Islet precursor cell (in vitro differentiated cells): Measurements from ENCODE around the gene CCDC85A.
"Not testable (repeated sequence)": the region's sequence is repeated elsewhere in the genome, so short reads cannot be mapped to it uniquely, and the experiment has no call there.

ENCODE experiments used
- DNase-seq: peaks from one replicate; pipeline ENCODE4 v3.0.0-alpha.2; 2018

The CCDC85A gene

DNA sequence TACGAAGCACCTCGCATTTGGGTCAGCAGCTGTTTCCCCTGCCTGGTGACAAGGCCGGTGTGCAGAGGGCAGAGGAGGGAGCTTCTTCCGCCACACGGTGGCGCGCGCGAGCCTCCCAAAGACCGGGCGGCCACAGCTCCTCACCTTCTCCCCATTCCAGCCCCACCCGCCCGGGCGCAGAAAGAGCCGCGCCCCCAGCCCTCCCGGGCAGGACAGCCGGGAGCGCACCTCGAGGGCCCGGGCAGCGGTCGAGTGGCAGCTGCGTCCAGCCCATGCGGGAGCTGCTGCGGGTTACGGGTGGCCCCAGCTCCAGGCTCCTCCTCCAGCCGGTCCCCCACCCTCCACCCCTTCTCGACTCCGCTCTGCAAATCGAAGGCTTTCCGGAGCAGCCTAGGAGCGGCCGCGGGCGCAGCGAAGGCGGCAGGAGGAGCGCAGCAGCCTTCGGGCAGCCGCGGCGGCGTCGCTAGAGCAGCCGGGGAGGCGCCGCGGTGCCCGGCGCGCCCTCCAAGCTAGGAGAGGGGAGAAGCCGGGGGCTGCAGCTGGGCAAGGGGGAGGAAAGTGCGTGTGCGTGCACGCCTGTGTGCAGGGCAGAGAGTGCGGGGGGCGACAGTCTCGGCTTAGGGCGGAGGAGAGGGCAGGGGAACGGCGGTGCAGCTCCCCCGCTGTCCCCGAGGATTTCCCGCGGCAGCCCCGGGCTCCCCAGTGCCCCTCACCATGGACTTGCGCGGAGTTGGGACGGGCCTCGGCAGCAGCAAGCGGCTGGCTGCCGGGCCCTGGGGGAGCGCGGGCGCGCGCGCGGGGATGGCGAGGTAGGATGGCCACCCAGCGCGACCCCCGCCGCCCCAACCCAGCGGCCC is at the start of gene CCDC85A:
Gene CCDC85A, plus strand, starts transcription at position 348 of the 857 bp plus-strand sequence. CDS start 635 bp downstream, outside the sequence.
- DNase-seq = peak; percentile 93

DNA sequence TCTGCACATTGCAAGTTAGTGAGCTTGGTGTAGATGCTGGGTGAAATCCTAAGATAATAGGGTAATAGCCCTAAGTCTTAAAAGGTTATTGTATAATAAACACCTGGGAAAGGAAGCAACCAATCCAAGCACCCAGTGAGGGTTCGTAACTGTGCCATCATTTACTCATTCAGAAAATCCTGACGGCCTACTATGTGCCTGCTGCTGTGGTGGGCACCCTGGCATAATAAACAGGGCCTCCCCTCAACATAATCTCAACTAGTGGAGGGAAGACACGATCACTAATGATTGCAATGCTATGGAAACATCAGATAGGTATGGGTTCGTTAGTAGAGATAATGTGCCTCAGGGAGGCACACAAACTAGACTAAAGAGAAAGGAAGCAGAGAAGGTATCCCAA is 48.9 kb upstream of the CCDC85A start:
- no peak for DNase-seq

DNA sequence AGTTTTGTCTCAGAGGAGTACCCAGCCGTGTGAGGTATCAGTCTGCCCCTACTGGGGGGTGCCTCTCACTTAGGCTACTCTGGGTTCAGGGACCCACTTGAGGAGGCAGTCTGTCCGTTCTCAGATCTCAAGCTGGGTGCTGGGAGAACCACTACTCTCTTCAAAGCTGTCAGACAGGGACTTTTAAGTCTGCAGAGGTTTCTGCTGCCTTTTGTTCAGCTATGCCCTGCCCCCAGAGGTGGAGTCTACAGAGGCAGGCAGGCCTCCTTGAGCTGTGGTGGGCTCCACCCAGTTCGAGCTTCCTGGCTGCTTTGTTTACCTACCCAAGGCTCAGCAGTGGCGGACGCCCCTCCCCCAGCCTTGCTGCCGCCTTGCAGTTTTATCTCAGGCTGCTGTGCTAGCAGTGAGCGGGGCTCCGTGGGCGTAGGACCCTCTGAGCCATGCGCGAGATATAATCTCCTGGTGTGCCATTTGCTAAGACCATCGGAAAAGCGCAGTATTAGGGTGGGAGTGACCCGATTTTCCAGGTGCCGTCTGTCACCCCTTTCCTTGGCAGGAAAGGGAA is 41.2 kb upstream of the CCDC85A start:
- not testable (repeated sequence) for DNase-seq

DNA sequence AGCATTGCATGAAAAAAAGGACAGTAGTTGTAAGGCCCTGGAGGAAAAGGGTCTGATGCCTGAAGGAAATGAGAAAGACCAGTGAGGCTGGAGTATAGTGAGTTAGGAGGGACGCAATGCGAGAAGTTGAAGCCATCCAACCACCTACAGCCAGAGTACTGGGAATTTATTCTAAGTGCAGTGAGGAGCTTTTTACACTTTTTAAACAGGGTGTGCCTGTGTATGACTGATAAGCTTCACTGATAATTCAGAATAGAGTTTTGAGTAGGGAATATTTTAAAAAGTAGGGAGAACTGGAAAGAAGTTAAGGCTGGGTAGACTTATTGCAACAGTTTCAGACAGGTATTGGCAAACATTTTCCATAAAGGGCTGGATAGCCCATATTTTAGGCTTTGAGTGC is 35.9 kb upstream of the CCDC85A start:
- DNase-seq = no peak

DNA sequence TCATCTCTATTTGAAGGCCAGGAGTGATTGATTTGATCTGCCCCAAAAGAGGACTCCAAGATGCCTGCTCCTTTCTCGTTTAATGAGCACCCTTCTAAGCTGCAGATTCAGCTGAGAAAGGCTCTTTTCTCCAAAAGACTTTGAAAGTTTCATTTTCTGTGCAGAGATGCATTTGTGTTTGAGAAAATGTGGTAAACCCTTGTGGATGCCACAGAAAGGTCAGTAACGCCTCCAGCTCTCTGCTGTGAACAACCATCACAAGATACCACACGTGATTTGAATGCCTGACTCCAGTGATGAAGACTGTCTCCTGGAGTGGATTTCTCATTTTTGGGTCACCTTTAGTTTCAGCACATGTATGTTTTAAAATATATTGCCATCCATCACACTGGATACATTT is 35.0 kb upstream of the CCDC85A start:
- no peak for DNase-seq

DNA sequence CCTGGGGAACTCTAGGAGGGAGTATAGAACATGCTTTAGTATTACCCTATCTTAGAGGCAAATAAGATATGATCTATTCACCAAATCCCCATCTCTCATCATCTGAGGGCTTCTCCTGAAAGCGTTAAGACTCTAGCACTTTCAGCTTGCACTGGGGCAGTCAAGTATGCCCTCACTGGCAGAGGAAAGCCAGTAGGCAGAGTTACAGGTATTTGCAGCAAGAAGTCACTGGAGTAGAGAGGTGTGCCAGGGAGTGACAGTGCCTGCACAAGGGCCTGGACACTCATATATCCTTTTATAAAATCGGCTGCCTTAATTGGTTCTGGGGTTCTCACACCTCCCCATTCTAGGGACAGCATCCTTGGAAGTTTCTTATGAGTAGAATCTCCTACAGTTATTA is 31.9 kb upstream of the CCDC85A start:
- no peak for DNase-seq

DNA sequence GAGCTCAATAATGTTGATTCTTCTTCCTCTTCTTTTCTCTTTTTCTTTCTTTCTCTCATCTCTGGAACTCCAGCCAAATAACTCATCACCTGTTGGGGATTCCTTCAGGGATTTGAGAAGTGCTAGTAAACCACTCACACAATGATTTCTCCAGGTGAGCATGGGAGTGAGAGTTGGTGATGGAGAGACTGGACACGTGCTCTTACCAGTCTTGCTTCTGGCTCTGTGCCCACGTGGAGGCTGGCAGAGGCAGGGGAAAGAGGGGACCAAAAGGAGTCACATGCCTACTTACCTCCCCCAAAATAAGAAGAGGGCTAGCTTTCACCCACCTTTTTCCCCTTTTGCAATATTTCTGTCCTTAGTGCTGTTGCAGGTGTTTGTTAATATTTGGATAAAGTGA is 28.6 kb upstream of the CCDC85A start:
- no peak for DNase-seq

DNA sequence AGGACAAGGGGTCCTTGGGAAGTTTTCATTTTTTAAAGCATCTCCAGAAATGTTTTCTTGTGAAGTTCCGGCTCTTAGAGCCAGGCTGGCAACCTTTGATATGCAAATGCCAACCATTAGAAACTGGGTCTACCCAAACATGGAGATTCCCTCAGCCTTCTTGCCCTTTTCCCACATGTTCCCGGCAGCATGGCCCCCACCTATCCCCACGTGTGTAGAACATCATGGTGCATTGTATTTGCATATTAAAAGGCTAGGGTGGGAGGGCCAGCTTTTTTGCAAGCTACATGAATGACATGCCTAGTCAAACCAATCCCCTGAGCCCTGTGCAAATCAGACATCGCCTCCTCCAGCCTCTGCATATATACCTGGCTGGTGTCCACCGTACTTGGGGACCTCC is 23.9 kb upstream of the CCDC85A start:
- DNase-seq = not testable (repeated sequence)

DNA sequence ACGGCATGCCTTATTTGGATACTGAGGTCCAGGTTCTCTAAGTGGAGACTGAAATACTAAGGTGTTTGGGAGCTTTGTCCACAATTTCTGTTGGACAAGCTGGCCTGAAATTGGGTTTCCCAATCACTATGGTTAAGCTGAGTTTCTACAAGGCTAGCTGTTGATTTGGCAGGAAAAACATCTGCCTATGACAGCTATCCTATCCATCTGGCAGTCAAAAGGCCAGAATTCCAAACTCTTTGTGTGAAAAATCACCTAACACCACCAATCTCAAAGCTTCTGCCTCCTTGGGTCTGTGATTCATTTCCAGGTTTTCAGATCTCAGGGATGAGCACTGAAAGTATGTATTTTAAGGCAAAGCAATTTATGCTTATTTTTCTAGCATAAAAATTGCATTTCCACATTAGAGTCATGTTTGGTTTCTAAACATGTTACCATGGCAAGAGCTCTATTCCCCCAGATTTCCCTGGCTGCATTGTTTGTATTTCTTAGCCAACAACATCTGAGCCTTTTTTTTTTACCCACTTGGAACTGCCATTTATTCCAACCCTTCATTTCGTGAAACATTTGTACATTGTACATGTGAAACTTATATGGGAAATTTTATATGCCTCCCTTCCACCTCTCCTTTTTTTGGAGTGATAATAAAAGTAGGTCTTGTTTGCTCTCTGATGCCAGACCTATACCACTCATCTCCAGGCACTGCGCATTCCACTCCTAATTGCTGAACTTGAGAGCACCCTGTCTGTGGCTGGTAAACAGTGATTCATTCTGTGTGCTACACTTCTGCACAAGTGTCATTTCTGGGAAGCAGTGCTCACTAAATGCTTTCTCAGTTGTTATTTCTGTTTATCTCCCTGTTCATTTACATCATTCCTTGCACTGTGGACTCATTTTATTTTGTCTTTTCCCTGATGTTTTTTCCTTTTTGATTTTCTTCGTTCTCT is 15.9 kb upstream of the CCDC85A start:
- peak; percentile 86 for DNase-seq

DNA sequence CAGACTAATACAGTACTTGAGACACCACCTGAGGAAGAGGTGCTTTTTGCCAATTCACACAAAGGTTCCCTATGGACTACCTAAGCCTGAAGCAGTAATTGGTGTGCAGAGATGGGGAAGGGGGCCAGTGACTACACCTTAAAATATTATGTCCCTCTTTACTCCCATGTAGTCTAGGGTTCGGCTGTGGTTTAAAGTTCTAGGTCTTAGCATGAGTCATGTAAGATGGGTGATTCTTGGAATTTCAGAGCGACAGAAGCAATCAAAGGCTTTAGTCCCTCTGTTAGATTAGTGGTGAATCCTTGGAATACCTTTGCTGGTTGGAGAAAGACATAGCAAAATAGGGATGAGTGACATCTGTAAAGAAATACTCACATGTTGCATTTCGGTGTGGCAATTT is 14.3 kb upstream of the CCDC85A start:
- DNase-seq = peak; percentile 68

DNA sequence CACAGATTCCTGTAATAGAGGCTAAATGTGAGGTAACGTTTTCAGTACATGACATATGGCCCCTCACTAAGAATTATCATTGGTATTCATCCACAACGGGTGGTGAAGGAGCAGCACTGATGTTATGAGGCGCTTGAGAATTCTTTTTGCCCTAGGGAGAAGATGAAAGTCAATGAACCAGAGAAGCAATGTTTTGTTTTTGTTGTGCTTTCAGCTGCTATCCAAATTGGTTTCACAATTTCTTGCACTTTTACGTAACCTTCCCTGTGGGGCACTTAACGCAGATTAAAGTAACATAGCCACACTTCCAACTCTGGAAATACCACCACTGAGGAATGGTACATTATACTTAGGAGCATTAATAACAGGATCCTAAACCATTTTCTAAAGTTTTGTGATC is 13.3 kb upstream of the CCDC85A start:
- no peak for DNase-seq

DNA sequence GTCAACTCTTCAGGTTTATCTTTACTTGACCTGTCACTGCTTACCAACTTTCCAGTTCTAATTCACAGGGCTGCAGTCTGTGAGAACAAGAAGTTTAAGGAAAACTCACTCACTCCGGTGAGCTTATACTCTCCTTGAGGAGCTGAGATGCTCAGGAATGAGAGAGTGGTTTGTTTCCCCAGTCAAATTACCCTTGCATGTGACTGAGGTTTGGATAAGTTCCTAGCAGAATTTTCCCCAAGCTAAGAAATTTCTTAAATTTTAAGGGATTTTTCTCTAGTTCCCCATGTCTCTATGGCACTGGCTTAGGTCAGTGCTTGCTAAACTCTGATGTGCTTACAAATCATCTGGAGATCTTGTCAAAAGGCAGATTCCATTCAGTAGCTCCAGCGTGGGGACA is 12.8 kb upstream of the CCDC85A start:
- DNase-seq = no peak

DNA sequence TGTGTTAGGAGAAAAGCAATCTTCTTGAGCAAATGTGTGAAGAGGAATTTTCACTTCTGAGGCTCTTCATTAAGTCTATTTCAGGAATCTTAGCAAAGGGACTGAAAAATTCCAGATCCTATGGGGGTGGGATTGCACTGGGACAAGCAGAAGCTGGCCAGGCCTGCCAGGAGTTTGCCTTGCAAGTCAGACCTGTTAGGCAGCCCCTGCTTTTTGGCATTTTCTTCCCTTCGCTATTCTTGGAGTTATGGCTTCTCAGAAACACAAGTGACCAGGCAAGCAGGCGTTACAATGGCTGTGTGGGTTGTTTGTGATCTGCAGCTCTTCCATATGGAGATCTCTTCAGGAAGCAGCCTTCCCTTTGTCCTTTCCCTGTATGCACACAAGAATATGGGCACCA is 8.0 kb upstream of the CCDC85A start:
- DNase-seq = peak; percentile 69

DNA sequence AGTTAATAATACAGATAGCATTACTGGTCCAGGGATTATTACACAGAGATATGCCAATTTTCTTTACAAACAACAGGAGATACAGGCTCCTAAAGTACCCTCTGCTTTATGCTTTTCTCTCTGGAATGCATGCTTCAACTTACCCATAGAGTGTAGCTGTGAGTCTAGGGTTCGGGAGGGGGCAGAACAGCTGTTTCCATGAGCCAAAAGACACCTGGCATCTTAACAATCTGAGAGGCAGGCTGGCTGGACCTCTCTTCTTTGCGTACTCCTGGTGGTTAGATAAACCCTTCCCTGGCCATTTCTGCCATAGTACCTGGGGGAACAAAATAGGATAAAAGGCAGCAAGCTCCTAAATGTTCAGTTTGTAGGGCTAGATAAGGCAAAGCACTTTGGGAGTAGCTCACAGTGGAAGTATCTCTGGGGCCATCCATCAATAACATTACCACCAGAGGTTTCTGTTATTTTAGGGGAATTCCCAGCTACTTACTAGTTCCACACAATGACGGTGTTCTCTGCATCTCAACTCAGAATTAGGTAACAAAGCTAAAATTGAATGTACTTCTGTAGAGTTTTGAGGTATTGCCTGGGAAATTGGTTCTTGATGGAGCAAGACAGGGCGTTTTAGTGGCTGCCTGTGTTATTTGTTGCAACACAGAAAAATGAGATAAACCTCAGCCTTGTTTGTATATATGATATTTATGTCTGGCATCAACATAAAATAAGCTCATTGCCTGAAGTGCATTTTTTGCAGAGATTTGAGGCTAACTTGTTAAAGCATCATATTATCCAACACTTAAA is 6.2 kb upstream of the CCDC85A start:
- DNase-seq = no peak

DNA sequence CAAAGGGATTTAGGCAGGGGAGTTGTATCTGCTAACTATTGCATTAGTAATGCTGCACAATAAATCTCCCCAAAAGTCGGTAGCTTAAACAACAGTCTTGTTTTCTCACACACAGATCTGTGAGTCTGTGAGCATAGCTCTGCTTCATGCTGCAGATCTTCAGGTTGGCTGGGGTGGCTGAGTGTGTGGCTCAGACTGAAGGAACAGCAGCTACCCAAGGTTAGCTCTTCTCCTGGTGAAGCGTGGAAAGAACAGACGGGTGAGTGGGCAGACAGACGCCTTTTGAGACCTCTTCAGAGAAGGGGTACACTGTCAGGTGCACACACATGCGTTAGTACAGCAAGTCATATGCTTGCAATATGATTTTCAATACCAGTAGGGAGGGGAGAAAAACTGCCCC is 3.9 kb upstream of the CCDC85A start:
- no peak for DNase-seq

DNA sequence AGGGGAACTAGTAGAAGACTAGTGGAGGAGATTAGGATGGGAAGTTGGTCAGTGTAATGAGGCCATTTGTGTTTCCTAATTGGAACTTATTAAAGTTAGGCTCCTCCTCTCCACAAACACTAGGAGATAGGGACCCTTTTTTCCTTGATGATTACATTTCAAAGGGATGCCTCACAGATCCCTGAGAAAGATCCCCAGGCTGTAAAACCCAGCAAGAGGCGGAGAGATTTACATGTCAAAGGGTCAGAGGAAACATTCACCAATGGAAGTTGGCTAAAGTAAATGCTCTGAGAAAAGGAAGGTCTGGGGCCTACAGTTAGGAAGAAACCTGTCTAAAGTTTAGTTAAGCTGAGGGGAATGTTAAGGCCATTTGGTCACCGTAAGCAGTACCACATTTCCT is 1.4 kb upstream of the CCDC85A start:
- DNase-seq = peak; percentile 71

DNA sequence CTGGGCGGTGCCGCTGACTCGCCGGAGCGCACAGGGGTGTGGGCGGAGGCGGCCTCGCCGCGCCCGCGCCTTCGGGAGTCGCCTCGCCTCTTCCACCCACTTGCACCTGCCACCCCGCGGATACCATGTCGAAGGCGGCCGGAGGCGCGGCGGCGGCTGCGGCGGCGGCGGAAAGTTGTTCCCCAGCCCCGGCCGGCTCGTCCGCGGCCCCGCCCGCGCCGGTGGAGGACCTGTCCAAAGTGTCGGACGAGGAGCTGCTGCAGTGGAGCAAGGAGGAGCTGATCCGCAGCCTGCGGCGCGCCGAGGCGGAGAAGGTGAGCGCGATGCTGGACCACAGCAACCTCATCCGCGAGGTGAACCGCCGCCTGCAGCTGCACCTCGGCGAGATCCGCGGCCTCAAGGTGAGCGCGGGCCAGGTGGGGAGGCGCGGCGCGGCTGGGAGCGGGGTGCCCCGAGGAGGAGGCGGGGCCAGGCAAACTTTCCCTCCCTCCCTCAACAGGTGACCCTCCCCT is 766 bp downstream of the CCDC85A start:
- DNase-seq = peak; percentile 77

DNA sequence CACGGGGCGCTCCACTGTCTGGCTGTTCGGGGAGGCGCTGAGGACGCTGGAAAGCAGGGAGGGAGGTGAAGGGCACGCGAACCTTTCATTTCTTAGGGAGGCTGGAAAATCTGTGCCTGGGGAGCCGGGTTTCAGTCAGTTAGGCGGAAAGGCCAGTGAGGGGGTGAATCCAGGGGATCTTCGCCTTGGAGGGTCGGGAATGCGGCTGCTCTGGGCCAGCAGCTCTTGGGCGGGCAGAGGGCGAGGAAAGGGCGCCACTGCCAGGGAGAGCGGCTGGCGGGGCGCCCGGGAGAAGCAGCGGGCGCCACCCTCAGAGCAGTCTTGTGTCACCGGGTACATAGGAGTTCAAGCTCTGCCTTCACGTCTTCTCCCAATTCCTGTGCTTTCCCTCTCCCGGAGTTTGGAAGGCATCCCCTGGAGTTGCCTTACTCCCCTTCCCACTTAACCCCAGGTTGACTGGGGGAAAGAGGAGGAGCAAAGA is 1.4 kb downstream of the CCDC85A start:
- DNase-seq = peak; percentile 53

DNA sequence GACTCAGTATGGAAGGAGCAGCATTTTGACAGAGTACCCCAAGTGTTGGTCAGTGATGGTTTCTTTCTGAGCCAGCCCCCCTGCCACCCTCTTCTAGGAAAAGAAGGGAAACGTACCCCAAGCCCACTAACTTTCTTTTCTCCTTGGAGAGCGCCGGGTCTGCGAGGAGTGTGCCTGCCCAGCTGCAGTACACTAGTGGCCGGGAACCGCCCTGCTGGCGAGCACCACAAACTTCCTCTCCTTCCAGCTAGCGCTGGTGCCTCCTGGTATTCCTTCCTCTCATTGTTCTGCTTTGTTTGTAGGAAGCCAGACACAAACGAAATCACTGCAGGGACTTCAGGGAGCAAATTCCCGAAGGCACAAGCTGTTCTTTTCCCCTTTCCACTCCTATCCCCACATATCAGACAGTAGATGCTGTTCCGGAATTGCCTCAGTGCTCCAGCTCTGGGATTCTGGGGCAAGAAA is 1.8 kb downstream of the CCDC85A start:
- DNase-seq = peak; percentile 78

DNA sequence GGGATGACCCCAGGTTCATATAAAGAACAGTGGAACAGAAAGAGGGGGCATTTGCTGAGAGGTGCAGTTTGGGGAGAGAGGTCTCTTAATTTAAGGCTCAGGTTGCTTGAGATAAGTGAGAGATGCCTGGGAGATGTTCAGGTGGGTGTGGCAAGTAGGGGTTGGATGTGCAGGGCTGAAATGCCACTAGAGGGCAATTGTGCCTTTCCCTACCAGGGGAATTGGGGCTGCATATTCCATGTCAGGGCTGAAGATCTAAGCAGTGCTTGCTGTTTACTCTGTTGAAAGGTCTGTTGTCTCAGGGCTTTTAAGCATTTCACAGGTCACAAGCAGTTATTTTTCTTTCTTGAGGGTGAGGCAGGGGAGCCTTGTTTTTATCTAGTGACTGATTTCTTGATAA is 7.8 kb downstream of the CCDC85A start:
- DNase-seq = peak; percentile 82

DNA sequence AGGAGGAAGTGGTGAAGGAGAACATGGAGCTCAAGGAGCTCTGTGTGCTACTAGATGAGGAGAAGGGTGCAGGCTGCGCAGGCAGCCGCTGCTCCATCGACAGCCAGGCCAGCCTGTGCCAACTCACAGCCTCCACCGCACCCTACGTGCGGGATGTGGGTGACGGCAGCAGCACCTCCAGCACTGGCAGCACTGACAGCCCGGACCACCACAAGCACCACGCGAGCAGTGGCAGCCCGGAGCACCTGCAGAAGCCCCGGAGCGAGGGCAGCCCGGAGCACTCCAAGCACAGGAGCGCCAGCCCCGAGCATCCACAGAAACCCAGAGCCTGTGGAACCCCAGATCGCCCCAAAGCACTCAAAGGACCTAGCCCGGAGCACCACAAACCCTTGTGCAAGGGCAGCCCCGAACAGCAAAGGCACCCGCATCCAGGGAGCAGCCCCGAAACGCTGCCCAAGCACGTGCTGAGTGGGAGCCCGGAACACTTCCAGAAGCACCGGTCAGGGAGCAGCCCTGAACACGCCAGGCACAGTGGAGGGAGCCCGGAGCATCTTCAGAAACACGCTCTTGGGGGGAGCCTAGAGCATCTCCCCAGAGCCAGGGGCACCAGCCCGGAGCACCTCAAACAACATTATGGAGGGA is 9.0 kb downstream of the CCDC85A start:
- no peak for DNase-seq

DNA sequence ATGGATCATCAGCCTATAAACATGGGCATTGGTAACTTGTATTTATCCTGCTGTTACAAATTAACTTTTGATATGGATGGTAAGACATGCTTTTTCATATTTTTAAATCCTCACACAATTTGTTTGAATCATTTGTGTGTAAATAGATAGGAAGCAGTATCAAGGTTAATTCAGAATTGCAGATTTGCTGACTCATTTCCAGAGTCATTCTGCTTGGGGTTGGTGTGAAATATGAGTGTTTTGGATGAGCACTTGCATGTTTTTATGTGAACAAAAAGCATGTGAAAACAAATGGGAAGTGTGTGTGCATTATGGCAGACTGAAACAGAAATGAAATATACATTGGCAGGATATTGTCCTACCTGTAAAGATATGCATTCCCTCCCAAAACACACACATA is 11.8 kb downstream of the CCDC85A start:
- no peak for DNase-seq
